Right atrium auricular region (tissue), 2 donors: ENCODE results near the gene DENND1A. TPM values are rescaled to one million over a fixed set of nuclear protein-coding genes. Genes with fewer than 3 reads are reported as not detected.
"Not testable (repeated sequence)": the region's sequence is repeated elsewhere in the genome, so short reads cannot be mapped to it uniquely, and the experiment has no call there.

Source experiments
- DNase-seq: peaks from one replicate; pipeline ENCODE4 v3.0.0-alpha.2; 2019; ENCODE audit warnings: low spot score
- H3K27ac ChIP-seq, 2 donors: fragments of 200-600 bp; sonication (generic); 1 replicate in 1 of 2; 2 replicates in 1 of 2; pipeline ENCODE4 v1.5.1; 2016 to 2019
- H3K27me3 ChIP-seq, 2 donors: fragments of 200-600 bp; sonication (generic); one replicate each; pipeline versions ENCODE4 v1.5.1 to v1.6.0; 2017 to 2019
- H3K36me3 ChIP-seq: fragments of 200-600 bp; sonication (generic); one replicate; pipeline ENCODE4 v1.5.1; 2016
- H3K4me1 ChIP-seq, 2 donors: fragments of 200-600 bp; sonication (generic); one replicate each; pipeline versions ENCODE4 v1.5.1 to v1.6.0; 2017 to 2019
- H3K4me3 ChIP-seq, 2 donors: fragments of 200-600 bp; sonication (generic); 1 replicate in 1 of 2; 2 replicates in 1 of 2; pipeline ENCODE4 v1.5.1; 2017 to 2019; ENCODE audit warnings: mild to moderate bottlenecking in 1 of 2, moderate library complexity in 1 of 2
- H3K9me3 ChIP-seq, 2 donors: fragments of 200-600 bp; sonication (generic); one replicate each; pipeline ENCODE4 v1.5.1; 2019
- CTCF ChIP-seq, 2 donors: fragments of 200-600 bp; sonication (generic); IDR thresholded peaks; one replicate each; pipeline ENCODE4 v1.5.1; 2019; ENCODE audit warnings: antibody characterized with exemption in 2 of 2
- total RNA-seq, 2 donors: library from RNA; depleted of rRNA; stranded (reverse); fragments of >200 nt; gene quantifications; one replicate each; pipeline ENCODE4 v1.1.0, GENCODE V29; 2016

The DENND1A gene
- total RNA-seq, 2 donors from 2014 or later, result 14.9 to 23.6 TPM

GRCh38 chr9:123406016-123406415 lies 523.9 kb downstream of the DENND1A start:
- no peak for TF ChIP-seq CTCF (IDR thresholded peaks at IDR 0.05)
- no peak for DNase-seq

GRCh38 chr9:123402981-123403509 lies 526.9 kb downstream of the DENND1A start:
- Histone ChIP-seq H3K9me3 (no peaks in the 10 kb centered on the region), H3K27me3 (no peaks in the 10 kb centered on the region), H3K27ac (no peak overlapping the region), H3K4me1 (peaks cover 0 to 7% of the 10 kb centered on the region in 2 donors), H3K4me3 (no peak overlapping the region), H3K36me3 (no peaks in the 10 kb centered on the region)
- DNase-seq, result no peak
- TF ChIP-seq CTCF (IDR thresholded peaks at IDR 0.05), result no peak

More at GRCh38 chr9:123406016-123406415, 523.9 kb downstream of the DENND1A start:
- Histone ChIP-seq H3K4me1 (peaks cover 0 to 5% of the 10 kb centered on the region in 2 donors), H3K27me3 (no peaks in the 10 kb centered on the region), H3K27ac (no peak overlapping the region), H3K4me3 (no peak overlapping the region), H3K9me3 (no peaks in the 10 kb centered on the region), H3K36me3 (no peaks in the 10 kb centered on the region)

GRCh38 chr9:123401879-123402513 lies 527.9 kb downstream of the DENND1A start:
- H3K27ac ChIP-seq, result peak overlapping the region in 1 of 2 donors; percentile 20
- no peak overlapping the region for H3K4me3 ChIP-seq
- no peaks in the 10 kb centered on the region for H3K36me3 ChIP-seq
- H3K27me3 ChIP-seq, result no peaks in the 10 kb centered on the region
- H3K4me1 ChIP-seq, result peaks cover 0 to 7% of the 10 kb centered on the region in 2 donors
- TF ChIP-seq CTCF (IDR thresholded peaks at IDR 0.05), result peak; percentile 45 to 80
- H3K9me3 ChIP-seq, result no peaks in the 10 kb centered on the region
- no peak for DNase-seq

- Histone ChIP-seq H3K4me3 (peak overlapping the region in 1 of 2 donors; percentile 11), H3K27me3 (no peaks in the 10 kb centered on the region), H3K9me3 (no peaks in the 10 kb centered on the region), H3K4me1 (peaks cover 0 to 7% of the 10 kb centered on the region in 2 donors), H3K36me3 (no peaks in the 10 kb centered on the region), H3K27ac (peak overlapping the region in 1 of 2 donors; percentile 20)
- TF ChIP-seq CTCF (IDR thresholded peaks at IDR 0.05), result no peak
- DNase-seq, result no peak
Measured at GRCh38 chr9:123400926-123401503, 528.9 kb downstream of the DENND1A start.

GRCh38 chr9:123399803-123400378 lies 530.0 kb downstream of the DENND1A start:
- TF ChIP-seq CTCF (IDR thresholded peaks at IDR 0.05), result peak in 1 of 2 donors; percentile 39
- H3K4me3 ChIP-seq, result no peak overlapping the region
- H3K36me3 ChIP-seq, result no peaks in the 10 kb centered on the region
- H3K27me3 ChIP-seq, result no peaks in the 10 kb centered on the region
- H3K9me3 ChIP-seq, result no peaks in the 10 kb centered on the region
- DNase-seq, result no peak
- H3K27ac ChIP-seq, result no peak overlapping the region
- peaks cover 0 to 7% of the 10 kb centered on the region in 2 donors for H3K4me1 ChIP-seq

DNA sequence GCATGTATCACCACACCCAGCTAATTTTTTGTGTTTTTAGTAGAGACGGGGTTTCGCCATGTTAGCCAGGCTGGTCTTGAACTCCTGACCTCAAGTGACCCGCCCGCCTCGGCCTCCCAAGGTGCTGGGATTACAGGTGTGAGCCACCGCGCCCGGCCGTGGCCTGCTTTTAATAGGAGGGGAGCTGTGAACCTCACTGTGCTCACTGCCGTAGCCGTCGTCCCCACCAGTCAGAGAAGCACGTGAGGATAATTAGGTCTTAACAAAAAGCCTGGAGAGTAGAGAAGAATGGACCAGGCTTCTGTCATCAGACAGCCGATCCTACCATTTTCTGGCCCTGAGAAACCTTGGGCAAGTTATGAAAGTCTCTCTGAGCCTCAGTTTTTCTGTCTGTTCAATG lies 531.0 kb downstream of the DENND1A start:
- H3K4me3 ChIP-seq, H3K4me1 ChIP-seq, H3K36me3 ChIP-seq, H3K27ac ChIP-seq, H3K9me3 ChIP-seq, H3K27me3 ChIP-seq, DNase-seq: not testable (repeated sequence)
